Measurements from ENCODE around the gene WFDC10A. TPM values are rescaled to one million over a fixed set of nuclear protein-coding genes. Genes with fewer than 3 reads are reported as not detected.

Gene WFDC10A
- total and polyA plus RNA-seq, 8 donors, result not detected

- intact Hi-C loops (cut with DNase I; ENCODE audit: low total_unique reads), result no loop called here
- Histone ChIP-seq H3K4me3 (no peak overlapping the region), H3K27me3 (no peaks in the 10 kb centered on the region), H3K9me3 (peaks cover 0 to 15% (median 14%) of the 10 kb centered on the region in 4 donors), H3K27ac (no peak overlapping the region), H3K4me1 (no peaks in the 10 kb centered on the region), H3K36me3 (no peaks in the 10 kb centered on the region)
- TF ChIP-seq, protein P1, sequence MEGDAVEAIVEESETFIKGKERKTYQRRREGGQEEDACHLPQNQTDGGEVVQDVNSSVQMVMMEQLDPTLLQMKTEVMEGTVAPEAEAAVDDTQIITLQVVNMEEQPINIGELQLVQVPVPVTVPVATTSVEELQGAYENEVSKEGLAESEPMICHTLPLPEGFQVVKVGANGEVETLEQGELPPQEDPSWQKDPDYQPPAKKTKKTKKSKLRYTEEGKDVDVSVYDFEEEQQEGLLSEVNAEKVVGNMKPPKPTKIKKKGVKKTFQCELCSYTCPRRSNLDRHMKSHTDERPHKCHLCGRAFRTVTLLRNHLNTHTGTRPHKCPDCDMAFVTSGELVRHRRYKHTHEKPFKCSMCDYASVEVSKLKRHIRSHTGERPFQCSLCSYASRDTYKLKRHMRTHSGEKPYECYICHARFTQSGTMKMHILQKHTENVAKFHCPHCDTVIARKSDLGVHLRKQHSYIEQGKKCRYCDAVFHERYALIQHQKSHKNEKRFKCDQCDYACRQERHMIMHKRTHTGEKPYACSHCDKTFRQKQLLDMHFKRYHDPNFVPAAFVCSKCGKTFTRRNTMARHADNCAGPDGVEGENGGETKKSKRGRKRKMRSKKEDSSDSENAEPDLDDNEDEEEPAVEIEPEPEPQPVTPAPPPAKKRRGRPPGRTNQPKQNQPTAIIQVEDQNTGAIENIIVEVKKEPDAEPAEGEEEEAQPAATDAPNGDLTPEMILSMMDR (IDR thresholded peaks at IDR 0.05), result no peak
- TF ChIP-seq POLR2AphosphoS5 (IDR thresholded peaks at IDR 0.05), result no peak
- TF ChIP-seq EP300 (IDR thresholded peaks at IDR 0.05), result no peak
- TF ChIP-seq POLR2A (IDR thresholded peaks at IDR 0.05), result no peak
- DNase-seq, result no peak
These were observed 43.2 kb downstream of the WFDC10A start for GRCh38 chr20:45672765-45673164.

- no peak for DNase-seq
- H3K27ac ChIP-seq, result no peak overlapping the region
- intact Hi-C loops (cut with DNase I; ENCODE audit: low total_unique reads), result no loop called here
- no peaks in the 10 kb centered on the region for H3K36me3 ChIP-seq
- H3K4me1 ChIP-seq, result no peaks in the 10 kb centered on the region
- no peak overlapping the region for H3K4me3 ChIP-seq
- TF ChIP-seq POLR2A (IDR thresholded peaks at IDR 0.05) (no peak), POLR2AphosphoS5 (IDR thresholded peaks at IDR 0.05) (no peak), EP300 (IDR thresholded peaks at IDR 0.05) (no peak)
- TF ChIP-seq, protein P1 (IDR thresholded peaks at IDR 0.05), result no peak
- H3K9me3 ChIP-seq, result peaks cover 16 to 49% (median 39%) of the 10 kb centered on the region in 4 donors
- no peaks in the 10 kb centered on the region for H3K27me3 ChIP-seq
These were observed 50.1 kb downstream of the WFDC10A start for GRCh38 chr20:45679650-45680049.

Other genes with a start within 250 kb of the WFDC10A start
- gene DBNDD2, start 221.4 kb upstream of the WFDC10A start, total RNA-seq, result 100 to 1,000 TPM in 1 of 5 donors, 10 to 100 TPM in 4; 10.6 to 131 (median 51.3) TPM
- gene DBNDD2, start 221.4 kb upstream of the WFDC10A start, polyA plus RNA-seq, result 10 to 100 TPM; 55.6 to 90.7 (median 77.6) TPM
- gene PIGT, start 213.6 kb upstream of the WFDC10A start, total RNA-seq, result 100 to 1,000 TPM in 2 of 5 donors, 10 to 100 TPM in 3; 22.6 to 137 (median 87.2) TPM
- 10 to 100 TPM; 30.5 to 72.5 (median 45.0) TPM for gene PIGT, start 213.6 kb upstream of the WFDC10A start, polyA plus RNA-seq
- gene WFDC2, start 160.0 kb upstream of the WFDC10A start, total RNA-seq, result 10 to 100 TPM in 2 of 5 donors, 1 to 10 TPM in 2, not detected in 1; 2.2 to 82.8 (median 37.6) TPM
- 10 to 100 TPM in 2 of 3 donors, 1 to 10 TPM in 1; 6.4 to 57.7 (median 49.0) TPM for gene WFDC2, start 160.0 kb upstream of the WFDC10A start, polyA plus RNA-seq
- gene SPINT3, start 114.1 kb upstream of the WFDC10A start, total RNA-seq, result not detected
- gene SPINT3, start 114.1 kb upstream of the WFDC10A start, polyA plus RNA-seq, result not detected
- gene WFDC6, start 90.3 kb upstream of the WFDC10A start, total RNA-seq, result not detected
- gene WFDC6, start 90.3 kb upstream of the WFDC10A start, polyA plus RNA-seq, result not detected
- gene EPPIN, start 82.3 kb upstream of the WFDC10A start, total RNA-seq, result not detected
- not detected for gene EPPIN, start 82.3 kb upstream of the WFDC10A start, polyA plus RNA-seq
- not detected for gene WFDC8, start 50.5 kb upstream of the WFDC10A start, total RNA-seq
- gene WFDC8, start 50.5 kb upstream of the WFDC10A start, polyA plus RNA-seq, result not detected
- not detected for gene WFDC9, start 1.5 kb downstream of the WFDC10A start, total RNA-seq
- gene WFDC9, start 1.5 kb downstream of the WFDC10A start, polyA plus RNA-seq, result not detected
- not detected for gene WFDC11, start 40.5 kb downstream of the WFDC10A start, total RNA-seq
- not detected for gene WFDC11, start 40.5 kb downstream of the WFDC10A start, polyA plus RNA-seq
- not detected for gene WFDC13, start 72.3 kb downstream of the WFDC10A start, total RNA-seq
- not detected for gene WFDC13, start 72.3 kb downstream of the WFDC10A start, polyA plus RNA-seq
- 1 to 10 TPM in 1 of 5 donors, not detected in 4; 4.3 TPM for gene WFDC10B, start 75.3 kb downstream of the WFDC10A start, total RNA-seq
- 1 to 10 TPM in 1 of 3 donors, not detected in 2; 1.6 TPM for gene WFDC10B, start 75.3 kb downstream of the WFDC10A start, polyA plus RNA-seq
- gene SPINT4, start 92.6 kb downstream of the WFDC10A start, total RNA-seq, result not detected
- gene SPINT4, start 92.6 kb downstream of the WFDC10A start, polyA plus RNA-seq, result not detected
- gene WFDC3, start 162.1 kb downstream of the WFDC10A start, total RNA-seq, result 1 to 10 TPM in 1 of 5 donors, not detected in 4; 2.8 TPM
- 10 to 100 TPM in 1 of 3 donors, 1 to 10 TPM in 2; 1.7 to 18.8 (median 9.2) TPM for gene WFDC3, start 162.1 kb downstream of the WFDC10A start, polyA plus RNA-seq
- gene DNTTIP1, start 162.2 kb downstream of the WFDC10A start, total RNA-seq, result 10 to 100 TPM in 4 of 5 donors, 1 to 10 TPM in 1; 9.6 to 76.8 (median 34.1) TPM
- 10 to 100 TPM; 27.2 to 56.8 (median 43.0) TPM for gene DNTTIP1, start 162.2 kb downstream of the WFDC10A start, polyA plus RNA-seq
- 10 to 100 TPM in 4 of 5 donors, not detected in 1; 10.5 to 37.5 (median 13.4) TPM for gene UBE2C, start 182.9 kb downstream of the WFDC10A start, total RNA-seq
- gene UBE2C, start 182.9 kb downstream of the WFDC10A start, polyA plus RNA-seq, result 10 to 100 TPM; 13.1 to 72.2 (median 39.0) TPM
- 1 to 10 TPM in 1 of 5 donors, not detected in 4; 4.9 TPM for gene TNNC2, start 197.6 kb downstream of the WFDC10A start, total RNA-seq
- 10 to 100 TPM in 1 of 3 donors, 1 to 10 TPM in 1, not detected in 1; 3.0 to 12.4 TPM for gene TNNC2, start 197.6 kb downstream of the WFDC10A start, polyA plus RNA-seq
- gene SNX21, start 204.1 kb downstream of the WFDC10A start, total RNA-seq, result 100 to 1,000 TPM in 1 of 5 donors, 10 to 100 TPM in 4; 20.4 to 120 (median 48.3) TPM
- gene SNX21, start 204.1 kb downstream of the WFDC10A start, polyA plus RNA-seq, result 10 to 100 TPM; 15.2 to 23.5 (median 16.7) TPM
- gene ACOT8, start 227.7 kb downstream of the WFDC10A start, total RNA-seq, result 100 to 1,000 TPM in 3 of 5 donors, 10 to 100 TPM in 2; 26.6 to 216 (median 131) TPM
- gene ACOT8, start 227.7 kb downstream of the WFDC10A start, polyA plus RNA-seq, result 10 to 100 TPM; 36.8 to 63.7 (median 58.3) TPM
- gene ZSWIM3, start 227.9 kb downstream of the WFDC10A start, total RNA-seq, result 1 to 10 TPM in 2 of 5 donors, under 1 TPM in 2, not detected in 1; 0.87 to 2.3 (median 1.6) TPM
- gene ZSWIM3, start 227.9 kb downstream of the WFDC10A start, polyA plus RNA-seq, result 1 to 10 TPM; 1.4 to 2.1 (median 1.8) TPM